ENCODE data around the gene RIMBP2.

Gene RIMBP2

DNA sequence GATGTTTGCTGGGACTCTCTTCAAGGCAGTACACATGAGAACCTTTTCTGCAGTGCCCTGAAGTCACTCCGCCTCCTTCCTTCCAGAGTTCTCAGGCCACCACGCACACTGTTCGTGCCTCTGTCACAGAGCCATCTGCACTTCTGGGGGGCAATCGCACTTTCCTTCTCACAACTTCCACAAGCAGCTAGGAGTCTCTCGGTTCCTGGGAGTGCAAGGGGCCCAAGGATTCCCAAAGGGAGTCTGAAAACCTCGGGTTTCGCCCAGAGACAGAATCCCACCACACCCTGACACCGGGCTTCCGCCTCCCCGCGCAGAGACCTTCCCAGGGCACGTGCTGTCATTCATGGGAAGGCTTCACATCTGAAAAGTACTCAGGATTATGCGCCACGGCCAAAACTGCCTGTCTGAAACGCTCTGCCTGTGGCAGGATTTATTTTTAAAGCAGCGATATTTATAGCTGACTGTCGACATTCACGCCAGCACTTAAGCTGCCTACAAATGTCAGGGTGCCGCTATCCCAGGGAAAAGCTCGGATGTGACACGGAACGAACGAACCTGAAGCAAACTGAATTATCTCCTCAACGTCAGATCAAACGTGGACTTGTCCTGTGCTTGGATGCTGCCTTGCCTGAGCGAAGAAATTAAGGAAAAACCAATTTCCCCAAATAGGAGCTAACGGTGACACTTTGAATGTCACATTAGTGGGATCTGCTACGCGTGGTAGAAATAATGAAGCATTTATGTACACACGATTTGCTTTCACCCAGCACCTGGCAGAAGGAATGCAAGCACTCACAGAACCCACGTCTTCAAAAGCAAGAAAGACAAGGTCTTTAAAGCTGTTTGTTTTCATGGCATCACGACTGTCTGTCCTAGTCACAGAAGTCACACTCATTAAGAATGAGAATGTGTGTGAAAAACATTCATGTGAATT lies 224.4 kb downstream of the RIMBP2 start:
- in situ Hi-C loops (cut with MboI; ENCODE audit: low sequenced_read_pairs), result no loop called here

- in situ Hi-C loops (cut with MboI; ENCODE audit: low sequenced_read_pairs), result no loop called here
These were observed 225.4 kb downstream of the RIMBP2 start for GRCh38 chr12:130490674-130491073.

DNA sequence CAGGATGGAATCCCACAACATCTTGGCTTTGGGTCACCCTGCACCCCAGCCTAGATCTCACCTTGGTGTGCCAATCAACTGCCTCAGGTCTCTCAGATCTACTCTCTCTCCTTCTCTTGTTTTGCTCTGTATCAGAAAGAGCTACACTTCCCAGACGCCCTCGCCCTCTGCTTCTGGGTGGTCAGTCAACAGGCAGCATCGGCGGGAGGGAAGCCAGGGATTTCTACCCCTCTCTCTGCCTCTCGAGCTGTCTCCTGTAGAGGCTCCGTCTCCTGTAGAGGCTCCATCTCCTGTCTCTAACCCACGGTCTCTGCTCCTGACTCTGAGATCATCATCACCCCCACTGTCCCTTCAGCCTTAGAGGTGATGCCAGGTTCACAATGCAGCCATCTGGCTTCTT lies 226.8 kb downstream of the RIMBP2 start:
- in situ Hi-C loops (cut with MboI; ENCODE audit: low sequenced_read_pairs), result no loop called here

GRCh38 chr12:130488358-130488710 lies 227.8 kb downstream of the RIMBP2 start:
- in situ Hi-C loops (cut with MboI; ENCODE audit: low sequenced_read_pairs), result no loop called here

DNA sequence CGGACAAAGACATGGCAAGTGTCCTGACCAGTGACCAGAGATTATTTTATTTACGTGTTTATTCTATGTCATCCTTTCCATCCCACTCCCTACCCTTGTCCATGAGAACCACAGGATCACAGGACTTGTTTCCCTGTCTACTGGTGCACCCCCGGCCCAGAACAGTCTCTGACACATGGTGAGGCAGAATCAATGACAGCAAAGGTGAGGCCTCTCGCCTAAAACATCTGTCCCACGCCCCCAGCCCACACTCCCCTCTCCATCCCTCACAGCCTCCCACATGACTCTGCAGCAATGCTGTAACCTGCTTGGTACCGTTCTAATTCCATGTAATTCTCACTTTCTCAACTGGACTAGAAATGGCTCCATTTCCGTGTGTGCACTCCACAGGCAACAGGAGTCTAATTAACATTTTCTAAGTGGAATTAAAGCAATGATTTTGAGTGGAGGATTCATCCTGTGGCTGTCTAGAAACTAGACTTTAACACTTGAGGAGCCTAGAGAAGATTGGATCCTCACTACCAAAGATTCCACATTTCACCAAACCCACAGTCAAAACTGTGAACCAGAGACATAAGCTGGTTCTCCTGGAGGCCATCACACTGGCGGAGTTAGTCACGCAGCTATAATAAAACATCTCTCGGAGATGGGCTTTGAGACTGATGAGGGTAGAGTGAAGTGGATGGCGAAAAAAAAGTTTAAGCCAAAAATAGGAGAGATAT lies 228.3 kb downstream of the RIMBP2 start:
- in situ Hi-C loops (cut with MboI; ENCODE audit: low sequenced_read_pairs), result no loop called here

GRCh38 chr12:130486891-130487416 lies 229.1 kb downstream of the RIMBP2 start:
- in situ Hi-C loops (cut with MboI; ENCODE audit: low sequenced_read_pairs), result no loop called here

DNA sequence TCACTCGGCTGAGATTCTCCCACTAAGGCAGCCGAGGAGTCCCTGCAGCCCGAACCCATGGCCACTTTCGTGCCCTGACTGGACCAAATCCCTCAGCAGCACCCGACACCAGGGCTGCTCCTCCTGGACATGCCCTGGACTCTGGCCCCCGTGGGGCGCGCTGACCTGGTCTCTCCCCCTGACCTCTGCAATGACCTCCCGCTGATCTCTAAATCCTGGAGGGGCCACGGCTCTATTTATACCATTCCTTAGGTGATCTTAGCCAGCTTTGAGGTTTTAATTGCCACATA lies 230.0 kb downstream of the RIMBP2 start:
- in situ Hi-C loops (cut with MboI; ENCODE audit: low sequenced_read_pairs), result no loop called here

- in situ Hi-C loops (cut with MboI; ENCODE audit: low sequenced_read_pairs), result no loop called here
These were observed 230.6 kb downstream of the RIMBP2 start for GRCh38 chr12:130485291-130486145.

DNA sequence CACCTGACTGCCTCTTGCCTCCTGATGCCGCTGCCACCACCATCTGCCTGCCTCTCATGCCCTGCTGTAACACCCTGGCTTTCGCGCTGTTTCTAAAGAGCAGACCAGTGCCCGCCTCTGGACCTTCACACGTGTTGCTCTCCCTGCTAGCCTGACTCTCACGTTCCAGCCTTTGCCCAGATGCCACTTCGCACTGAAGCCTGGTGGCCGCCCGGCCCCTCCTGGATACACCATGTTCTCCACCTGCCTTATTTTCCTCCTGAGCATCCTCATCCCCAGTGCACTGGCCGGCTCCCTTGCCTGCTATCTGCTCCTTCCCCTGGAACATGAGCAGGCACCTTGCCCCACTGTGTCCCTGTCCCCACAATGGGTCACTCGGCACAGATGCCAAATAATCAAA lies 231.9 kb downstream of the RIMBP2 start:
- in situ Hi-C loops (cut with MboI; ENCODE audit: low sequenced_read_pairs), result no loop called here

- in situ Hi-C loops (cut with MboI; ENCODE audit: low sequenced_read_pairs), result no loop called here
These were observed 232.4 kb downstream of the RIMBP2 start for GRCh38 chr12:130483616-130484180.

GRCh38 chr12:130482448-130482847 lies 233.7 kb downstream of the RIMBP2 start:
- in situ Hi-C loops (cut with MboI; ENCODE audit: low sequenced_read_pairs), result no loop called here

DNA sequence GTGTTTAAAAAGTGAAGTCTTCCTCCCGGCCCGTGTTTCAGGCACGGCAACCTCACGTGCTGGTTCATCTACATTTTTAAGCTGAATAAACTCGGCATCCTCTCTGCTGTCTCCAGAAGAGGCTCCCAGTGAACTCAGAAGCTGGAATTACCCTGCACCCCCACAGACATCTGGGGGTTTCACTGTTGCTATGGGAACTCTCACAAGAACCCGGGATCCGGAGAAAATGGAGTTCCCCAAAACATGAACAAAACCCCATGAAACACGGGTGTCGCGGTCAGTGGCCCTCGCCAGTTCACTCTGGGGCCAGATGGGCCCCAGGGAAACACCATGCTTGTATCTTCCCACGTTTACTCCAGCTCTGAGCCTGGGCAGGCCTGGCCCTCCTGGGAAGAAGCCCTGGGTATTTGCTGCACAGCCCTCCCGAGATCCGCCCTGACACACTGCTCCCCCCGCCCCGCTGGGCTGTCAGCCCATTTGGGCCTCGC lies 234.7 kb downstream of the RIMBP2 start:
- in situ Hi-C loops (cut with MboI; ENCODE audit: low sequenced_read_pairs), result no loop called here

DNA sequence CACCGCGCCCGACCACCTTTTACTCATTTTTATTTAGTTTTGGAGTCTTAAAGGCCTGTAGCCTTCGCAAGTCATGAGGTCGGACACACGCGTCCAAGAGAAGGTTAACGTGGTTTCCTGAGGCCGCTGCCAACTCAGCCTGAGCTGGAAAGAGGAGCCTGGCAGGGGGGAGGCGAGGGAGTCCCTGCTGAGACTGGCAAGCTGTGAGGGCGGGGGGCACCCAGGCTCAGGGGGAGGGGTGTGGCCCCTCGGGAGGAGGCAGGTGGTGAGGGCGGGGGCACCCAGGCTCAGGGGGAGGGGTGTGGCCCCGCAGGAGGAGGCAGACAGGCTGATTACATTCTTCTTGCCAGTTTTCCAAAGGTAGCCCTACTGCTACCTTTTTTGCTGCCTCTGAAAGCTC lies 235.2 kb downstream of the RIMBP2 start:
- in situ Hi-C loops (cut with MboI; ENCODE audit: low sequenced_read_pairs), result no loop called here

DNA sequence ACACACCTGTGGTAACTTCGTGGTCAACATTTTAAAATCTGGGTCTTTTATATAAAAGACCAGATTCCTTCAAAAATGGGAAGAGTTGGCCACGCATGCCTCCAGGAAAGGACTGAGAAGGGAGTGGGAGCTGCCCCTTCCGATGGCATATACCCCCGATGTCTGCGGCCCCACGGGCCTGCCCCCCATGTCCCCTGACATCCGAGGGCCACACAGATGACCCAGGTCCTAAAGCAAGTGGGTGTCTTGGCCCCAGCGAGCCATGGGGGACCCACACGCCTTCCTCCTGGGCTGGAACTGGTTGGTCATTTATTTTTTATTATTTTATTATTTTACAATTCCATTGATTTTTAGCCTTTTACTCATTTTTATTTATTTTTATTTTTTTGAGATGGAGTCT lies 235.9 kb downstream of the RIMBP2 start:
- in situ Hi-C loops (cut with MboI; ENCODE audit: low sequenced_read_pairs), result no loop called here

DNA sequence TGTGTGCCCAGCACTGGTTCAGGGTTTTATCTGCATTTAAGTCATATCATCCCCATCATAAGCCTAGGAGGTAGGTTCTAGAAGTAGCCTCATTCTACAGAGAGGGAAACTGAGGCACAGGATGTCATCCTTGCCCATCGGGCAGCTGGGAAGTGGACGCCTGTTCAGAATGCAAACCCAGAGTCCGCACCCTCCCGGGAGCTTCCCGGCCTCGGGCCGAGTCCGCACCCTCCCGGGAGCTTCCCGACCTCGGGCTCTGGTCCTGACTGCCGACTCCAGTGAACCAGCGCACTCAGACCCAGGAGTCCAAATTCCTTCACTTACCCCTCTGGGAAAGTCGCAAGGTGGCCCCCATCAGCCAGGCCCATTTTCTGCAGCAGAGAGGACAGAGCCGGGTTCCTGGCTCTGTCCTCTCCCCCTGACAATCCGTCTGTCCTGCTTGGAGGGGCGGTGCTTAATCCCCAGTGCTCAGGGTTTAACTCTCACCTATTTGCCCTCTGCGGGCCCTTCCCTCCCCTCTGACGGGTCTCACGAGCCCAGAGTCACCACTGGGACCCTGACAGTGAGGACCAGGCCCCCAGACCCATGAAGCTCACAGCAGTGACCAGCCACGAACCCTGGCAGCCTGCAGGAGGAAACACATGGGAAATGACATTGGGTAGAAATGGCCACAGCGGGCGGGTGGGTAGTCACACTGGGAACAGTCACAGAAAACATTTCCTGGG lies 236.5 kb downstream of the RIMBP2 start:
- in situ Hi-C loops (cut with MboI; ENCODE audit: low sequenced_read_pairs), result no loop called here

- in situ Hi-C loops (cut with MboI; ENCODE audit: low sequenced_read_pairs), result no loop called here
These were observed 237.3 kb downstream of the RIMBP2 start for GRCh38 chr12:130478786-130479185.

DNA sequence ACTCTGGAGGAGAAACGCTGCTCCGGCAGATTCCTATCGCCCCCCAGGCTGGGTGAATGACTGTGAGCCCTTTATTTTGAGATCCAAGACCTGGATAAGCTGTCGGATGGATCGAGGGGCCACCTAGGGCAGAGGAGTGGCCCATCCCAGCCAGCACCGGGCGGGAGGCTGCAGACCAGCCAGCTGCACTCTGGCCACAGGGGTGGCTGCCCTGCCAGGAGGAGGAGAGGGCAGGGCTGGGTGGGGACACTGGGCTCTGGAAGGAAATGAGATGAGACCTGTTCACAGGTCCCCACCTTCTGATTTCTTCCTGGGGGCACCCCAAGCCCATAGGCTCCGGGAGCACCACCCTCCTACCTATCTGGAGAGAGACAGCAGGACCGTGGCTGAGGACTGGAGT lies 238.4 kb downstream of the RIMBP2 start:
- in situ Hi-C loops (cut with MboI; ENCODE audit: low sequenced_read_pairs), result no loop called here

DNA sequence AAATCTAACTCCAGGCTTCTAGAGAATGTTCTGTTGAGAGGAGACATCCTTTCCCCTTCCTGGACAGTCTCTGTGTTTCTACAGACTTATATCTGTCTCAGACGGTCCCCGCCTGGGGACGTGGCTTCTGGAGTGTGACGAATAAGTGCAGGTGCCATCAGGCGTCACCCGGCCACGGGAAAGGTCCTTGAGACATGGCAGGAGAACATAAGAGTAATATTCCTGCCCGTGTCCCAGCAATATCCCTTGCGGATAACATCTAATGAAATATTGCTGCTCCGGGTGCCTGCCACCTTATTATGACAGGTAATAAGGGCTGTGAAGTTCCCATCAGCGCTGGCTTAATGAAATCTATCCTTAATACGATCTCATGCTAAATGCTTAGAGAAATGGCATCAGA lies 238.8 kb downstream of the RIMBP2 start:
- in situ Hi-C loops (cut with MboI; ENCODE audit: low sequenced_read_pairs), result no loop called here

- in situ Hi-C loops (cut with MboI; ENCODE audit: low sequenced_read_pairs), result no loop called here
These were observed 239.5 kb downstream of the RIMBP2 start for GRCh38 chr12:130476451-130477135.

Measured in HL-60/S4 treated with phorbol 12-myristate 13-acetate at 8.2 ng/mL for 4 days and 3 days (cell line).